ENCODE results near the gene CAPZB. TPM values are rescaled to one million over a fixed set of nuclear protein-coding genes. Genes with fewer than 3 reads are reported as not detected.
"Not testable (repeated sequence)": the region's sequence is repeated elsewhere in the genome, so short reads cannot be mapped to it uniquely, and the experiment has no call there.

Gene CAPZB
- total and polyA plus RNA-seq, 2 experiments from 2014 or later = 229 to 494 TPM

DNA sequence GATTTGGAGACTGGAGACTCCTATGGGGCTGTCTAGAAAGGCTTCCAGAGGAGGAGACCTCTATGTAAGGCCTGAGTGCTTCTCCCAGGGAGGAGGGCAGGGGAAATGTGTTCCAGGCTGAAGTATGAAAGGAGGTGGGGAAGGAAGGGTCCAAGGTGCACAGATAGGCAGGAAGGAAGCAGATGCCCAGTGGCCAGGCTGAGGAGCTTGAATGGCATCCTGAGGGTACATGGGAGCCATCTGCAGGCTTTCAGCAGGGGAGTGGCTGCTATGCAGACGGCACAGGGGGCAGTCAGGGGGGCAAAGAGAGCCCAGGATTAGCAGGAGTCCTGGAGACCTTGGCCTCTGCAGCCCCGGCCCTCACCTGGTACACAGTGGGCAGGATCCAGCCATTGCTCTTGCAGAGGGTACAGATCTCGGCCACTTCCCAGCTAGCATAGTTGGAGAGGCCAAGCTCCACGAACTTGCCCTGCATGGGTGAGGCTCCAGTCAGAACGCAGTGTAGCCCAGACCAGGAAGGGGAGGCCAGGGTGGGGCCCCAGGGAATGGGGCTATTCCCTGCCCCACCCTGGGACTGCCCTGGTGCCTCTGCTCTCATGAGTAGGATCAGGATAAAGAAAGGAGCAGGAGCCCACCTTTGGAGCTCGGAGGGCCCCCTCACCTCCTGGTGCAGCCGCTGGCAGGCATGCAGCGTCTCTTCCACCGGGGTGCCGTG is 177.4 kb downstream of the CAPZB start:
- Histone ChIP-seq H3K9me2 (ENCODE audit: insufficient read depth) (no peaks in the 10 kb centered on the region), H2AFZ (no peak overlapping the region), H3K4me1 (ENCODE audit: insufficient read depth) (peaks cover 15% of the 10 kb centered on the region), H3K27ac (no peak overlapping the region), H3K9me3 (ENCODE audit: low read depth) (no peaks in the 10 kb centered on the region), H4K20me1 (ENCODE audit: insufficient read depth) (no peaks in the 10 kb centered on the region; the same call in 1 of the 2 replicates), H3K4me2 (ENCODE audit: unreplicated experiment) (no peak overlapping the region), H3K4me3 (no peak overlapping the region), H3F3A (ENCODE audit: insufficient read depth) (0 out of 2 replicates have a peak, but pooled peaks cover 3% of the 10 kb centered on the region), H3K79me2 (ENCODE audit: insufficient read depth) (peaks cover 31% of the 10 kb centered on the region), H3K9ac (no peak overlapping the region), H3K27me3 (replicated peaks; ENCODE audit: insufficient read depth) (no peaks in the 10 kb centered on the region), H3K36me3 (ENCODE audit: low read depth) (peaks cover 31% of the 10 kb centered on the region; the same call in 1 of the 2 replicates)
- TF ChIP-seq EZH2 (IDR thresholded peaks at IDR 0.05; ENCODE audit: insufficient read depth, poor library complexity, severe bottlenecking) = no peak
- in situ Hi-C loops (cut with MboI) = no loop called here
- DNase-seq = no peak
- 89% methylated on average over 10 of the region's 10 CpGs for WGBS, 2 experiments (ENCODE audit: low coverage in 1 of 2, low lambda C conversion rate in 2 of 2, missing lambda C conversion rate in 2 of 2)

DNA sequence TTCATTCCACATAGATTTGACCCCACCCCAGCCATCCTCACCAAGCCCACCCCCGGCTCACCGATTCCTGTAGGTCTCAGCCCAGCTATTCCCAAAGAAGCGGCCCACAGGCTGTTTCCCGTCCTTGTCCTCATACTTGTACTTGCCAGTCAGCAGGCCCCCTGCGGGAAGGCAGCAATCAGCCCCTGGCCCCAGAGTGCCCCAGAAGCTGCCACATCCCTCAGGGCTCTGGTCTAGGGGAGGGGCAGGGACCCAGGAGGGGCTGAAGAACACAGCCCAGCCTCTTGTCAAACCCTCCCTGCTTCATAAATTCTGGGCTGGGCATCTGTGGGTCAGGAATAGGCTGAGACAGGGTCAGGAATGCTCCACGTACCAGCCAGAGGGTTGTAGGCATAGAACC is 178.4 kb downstream of the CAPZB start:
- H4K20me1 ChIP-seq (ENCODE audit: insufficient read depth) = no peaks in the 10 kb centered on the region; the same call in 1 of the 2 replicates
- H3K4me1 ChIP-seq (ENCODE audit: insufficient read depth) = peaks cover 11% of the 10 kb centered on the region
- H3F3A ChIP-seq (ENCODE audit: insufficient read depth) = no peaks in the 10 kb centered on the region
- in situ Hi-C loops (cut with MboI) = no loop called here
- H3K9me2 ChIP-seq (ENCODE audit: insufficient read depth) = no peaks in the 10 kb centered on the region
- peaks cover 33% of the 10 kb centered on the region; the same call in 1 of the 2 replicates for H3K36me3 ChIP-seq (ENCODE audit: low read depth)
- peaks cover 31% of the 10 kb centered on the region for H3K79me2 ChIP-seq (ENCODE audit: insufficient read depth)
- no peaks in the 10 kb centered on the region for H3K27me3 ChIP-seq (replicated peaks; ENCODE audit: insufficient read depth)
- H3K4me2 ChIP-seq (ENCODE audit: unreplicated experiment) = no peak overlapping the region
- no peak overlapping the region for H2AFZ ChIP-seq
- no peak overlapping the region for H3K4me3 ChIP-seq
- no peaks in the 10 kb centered on the region for H3K9me3 ChIP-seq (ENCODE audit: low read depth)
- whole genome bisulfite sequencing, 2 experiments (ENCODE audit: low coverage in 1 of 2, low lambda C conversion rate in 2 of 2, missing lambda C conversion rate in 2 of 2) = 81 to 87% methylated on average over 5 to 6 of the region's 6 CpGs
- no peak for DNase-seq
- TF ChIP-seq EZH2 (IDR thresholded peaks at IDR 0.05; ENCODE audit: insufficient read depth, poor library complexity, severe bottlenecking) = no peak
- TF ChIP-seq EZH2phosphoT487 (IDR thresholded peaks at IDR 0.05; ENCODE audit: insufficient read depth, low read depth) = no peak
- no peak overlapping the region for H3K9ac ChIP-seq
- no peak overlapping the region for H3K27ac ChIP-seq

DNA sequence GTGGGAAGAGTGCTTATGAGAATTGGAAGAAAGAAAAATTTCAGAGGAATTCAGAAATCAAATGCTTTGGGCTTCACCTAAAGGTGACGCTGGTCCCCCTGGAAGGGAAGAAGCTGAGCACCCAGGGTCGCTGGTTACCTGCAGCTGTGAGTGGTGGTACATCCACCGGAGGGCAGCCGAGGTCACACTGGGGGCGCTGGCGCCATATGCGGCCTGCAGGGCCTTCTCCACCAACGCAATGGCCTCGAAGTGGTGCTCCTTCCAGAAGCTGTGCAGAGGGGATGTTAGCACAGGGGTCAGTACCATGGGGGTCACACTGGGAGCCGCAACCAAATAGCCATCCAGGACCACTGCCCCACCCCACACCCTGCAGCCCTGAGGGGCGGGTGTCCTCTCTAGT is 179.5 kb downstream of the CAPZB start:
- TF ChIP-seq EZH2 (IDR thresholded peaks at IDR 0.05; ENCODE audit: insufficient read depth, poor library complexity, severe bottlenecking) (no peak), EZH2phosphoT487 (IDR thresholded peaks at IDR 0.05; ENCODE audit: insufficient read depth, low read depth) (no peak)
- Histone ChIP-seq H3K4me1 (ENCODE audit: insufficient read depth) (peaks cover 8% of the 10 kb centered on the region), H3K27ac (no peak overlapping the region), H4K20me1 (ENCODE audit: insufficient read depth) (no peaks in the 10 kb centered on the region; the same call in 1 of the 2 replicates), H3K9me2 (ENCODE audit: insufficient read depth) (no peaks in the 10 kb centered on the region), H2AFZ (no peak overlapping the region), H3K79me2 (ENCODE audit: insufficient read depth) (peaks cover 23% of the 10 kb centered on the region), H3K4me3 (no peak overlapping the region), H3K36me3 (ENCODE audit: low read depth) (peaks cover 33% of the 10 kb centered on the region; the same call in 1 of the 2 replicates), H3F3A (ENCODE audit: insufficient read depth) (no peaks in the 10 kb centered on the region), H3K27me3 (replicated peaks; ENCODE audit: insufficient read depth) (no peaks in the 10 kb centered on the region), H3K9me3 (ENCODE audit: low read depth) (no peaks in the 10 kb centered on the region), H3K4me2 (ENCODE audit: unreplicated experiment) (no peak overlapping the region), H3K9ac (no peak overlapping the region)
- 96% methylated on average over 10 to 11 of the region's 11 CpGs for WGBS, 2 experiments (ENCODE audit: low coverage in 1 of 2, low lambda C conversion rate in 2 of 2, missing lambda C conversion rate in 2 of 2)
- no peak for DNase-seq
- in situ Hi-C loops (cut with MboI) = no loop called here

DNA sequence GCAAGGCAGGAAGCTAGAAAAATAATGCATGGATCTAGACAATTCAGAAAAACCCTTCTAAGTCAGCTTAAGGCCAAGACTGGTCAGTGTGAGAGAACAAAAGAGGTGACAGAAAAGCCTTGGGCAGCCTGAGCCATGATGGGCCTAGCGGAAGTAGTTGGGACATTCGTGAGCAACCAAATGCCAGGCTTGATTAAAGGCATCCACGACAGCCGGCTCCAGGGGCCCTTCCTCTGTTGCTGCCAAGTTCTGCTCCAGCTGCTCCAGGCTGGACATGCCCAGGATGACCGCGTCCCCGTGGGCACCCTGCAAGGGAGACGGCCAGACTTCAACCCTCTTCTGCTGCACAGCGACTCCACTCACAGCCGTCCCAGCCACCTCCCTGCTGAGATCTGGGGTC is 181.3 kb downstream of the CAPZB start:
- in situ Hi-C loops (cut with MboI) = not testable (repeated sequence)

More for the DNA sequence above, 181.3 kb downstream of the CAPZB start:
- H3F3A ChIP-seq (ENCODE audit: insufficient read depth); H3K4me3 ChIP-seq; H3K9me3 ChIP-seq (ENCODE audit: low read depth); H3K9me2 ChIP-seq (ENCODE audit: insufficient read depth); H3K4me2 ChIP-seq (ENCODE audit: unreplicated experiment); H3K4me1 ChIP-seq (ENCODE audit: insufficient read depth); H3K79me2 ChIP-seq (ENCODE audit: insufficient read depth); H2AFZ ChIP-seq; H3K9ac ChIP-seq; H3K27ac ChIP-seq; DNase-seq; H3K27me3 ChIP-seq (replicated peaks; ENCODE audit: insufficient read depth); H4K20me1 ChIP-seq (ENCODE audit: insufficient read depth): not testable (repeated sequence)
- peaks cover 33% of the 10 kb centered on the region; the same call in 1 of the 2 replicates for H3K36me3 ChIP-seq (ENCODE audit: low read depth)
- WGBS, 2 experiments (ENCODE audit: low coverage in 1 of 2, low lambda C conversion rate in 2 of 2, missing lambda C conversion rate in 2 of 2) = 95 to 96% methylated on average over 10 of the region's 10 CpGs
